ENCODE measurements around the gene PPP2R2C.
A peak's percentile ranks its signal among the peaks of the same experiment; 100 is the strongest.

PPP2R2C gene

DNA sequence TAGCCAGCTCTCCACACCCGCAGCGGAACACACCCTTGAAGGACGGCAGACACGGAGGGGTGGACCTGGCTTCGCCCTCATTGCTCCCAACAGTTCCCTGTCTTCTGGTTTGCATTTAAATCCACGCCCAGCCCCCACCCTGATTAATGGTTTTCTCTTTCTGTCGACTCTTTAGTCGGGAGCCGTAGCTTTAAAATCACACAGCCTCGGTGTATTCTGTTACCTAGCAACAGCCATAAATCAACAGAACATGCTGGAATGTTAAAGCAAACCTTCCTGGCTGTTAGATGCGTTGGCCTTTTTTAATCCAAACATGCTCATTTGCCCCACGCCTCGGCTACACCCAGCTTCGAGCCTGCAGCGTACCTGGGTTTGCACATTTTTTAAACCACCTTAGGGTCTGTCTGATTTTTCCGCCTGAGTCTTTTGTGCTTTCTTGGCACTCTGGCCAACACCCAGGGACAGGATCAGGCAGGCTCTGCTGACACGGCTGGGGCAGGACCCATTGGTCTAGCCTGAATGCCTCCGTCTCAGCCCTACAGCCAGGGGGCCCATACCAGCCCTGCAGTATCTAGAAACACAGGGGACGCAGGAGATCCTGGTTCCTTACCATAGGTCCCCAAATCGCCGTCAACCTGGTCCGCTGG is 21.4 kb upstream of the PPP2R2C start:
- DNase-seq = no peak

DNA sequence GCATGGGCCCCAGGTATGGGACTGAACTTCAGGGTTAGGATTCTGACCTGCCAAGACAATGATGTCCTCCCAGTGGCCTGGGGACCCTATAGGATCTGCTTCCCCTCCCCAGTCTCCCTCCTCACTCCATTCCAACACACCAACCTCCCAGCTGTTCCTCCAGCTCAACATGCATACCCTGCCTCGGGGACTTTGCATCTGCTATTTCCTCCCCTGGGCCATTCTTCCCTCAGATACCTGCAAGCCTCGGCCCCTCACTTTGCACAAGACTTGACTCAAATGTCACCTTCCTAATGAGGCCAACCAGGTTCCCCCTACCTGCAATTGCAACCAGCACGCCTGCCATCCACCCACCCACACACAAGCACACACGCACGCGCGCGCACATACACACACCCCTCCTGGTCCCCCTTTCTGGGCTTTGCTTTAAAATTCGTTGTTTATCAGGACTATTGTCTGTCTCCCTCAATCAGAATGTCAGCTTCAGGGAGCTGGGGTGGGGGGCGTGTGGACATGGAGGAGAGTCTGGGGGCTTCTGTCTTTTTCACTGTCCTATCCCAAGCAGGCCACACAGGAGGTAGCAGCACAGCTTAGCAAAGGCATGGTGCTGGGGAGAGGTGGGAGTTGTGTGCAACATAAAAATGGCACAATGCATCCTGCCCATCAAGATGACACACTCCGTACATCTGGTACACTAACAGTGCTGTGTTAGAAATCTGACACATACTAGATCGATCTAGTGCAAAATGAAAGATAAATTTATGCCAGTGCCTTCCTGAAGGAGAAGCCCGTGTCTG is 20.6 kb upstream of the PPP2R2C start:
- no peak for DNase-seq

DNA sequence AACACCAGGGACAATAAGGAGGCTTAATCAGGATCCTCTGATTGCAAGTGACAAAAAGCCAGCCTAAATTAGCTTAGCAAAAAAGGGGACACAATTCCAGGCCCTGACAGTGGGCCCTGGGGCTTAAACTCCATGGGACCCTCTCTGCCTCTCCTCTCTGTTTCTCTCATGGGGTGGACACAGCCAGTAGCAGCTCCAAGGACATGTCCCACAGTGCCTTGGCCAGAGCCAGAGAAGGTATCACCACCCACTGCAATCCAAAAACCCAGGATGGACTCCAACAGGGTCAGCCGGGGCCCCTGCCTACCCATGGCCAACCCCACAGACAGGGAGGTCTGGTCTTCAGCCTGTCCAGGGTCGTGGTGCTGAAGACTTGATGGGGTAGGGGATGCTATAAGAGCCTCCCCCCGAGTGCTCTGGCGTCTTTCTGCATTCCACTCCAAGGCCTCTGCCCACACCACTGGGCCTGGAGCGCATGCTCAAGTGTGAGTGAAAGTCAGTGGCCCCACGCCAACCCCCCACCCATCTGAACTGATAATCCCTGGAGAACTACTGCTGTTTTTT is 19.7 kb upstream of the PPP2R2C start:
- DNase-seq = no peak

DNA sequence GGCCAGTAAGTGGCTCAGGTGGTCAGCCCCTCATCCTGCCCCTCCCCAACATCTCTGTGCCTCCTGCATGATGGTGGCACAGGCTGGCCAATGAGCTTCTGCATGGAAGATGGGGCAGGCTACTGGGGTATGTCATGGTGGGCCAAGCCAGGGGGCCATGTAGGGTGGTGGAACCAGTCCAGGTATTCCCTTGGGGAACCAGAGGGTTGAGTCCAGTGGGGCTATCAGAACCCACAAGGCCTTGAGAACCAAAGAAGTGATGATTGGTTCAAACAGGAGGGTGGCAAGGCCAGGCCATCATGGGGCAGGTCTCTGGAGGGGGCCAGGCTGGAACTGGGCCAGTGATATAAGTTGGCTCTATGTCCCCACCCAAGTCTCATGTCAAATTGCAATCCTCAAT is 18.8 kb upstream of the PPP2R2C start:
- no peak for DNase-seq

DNA sequence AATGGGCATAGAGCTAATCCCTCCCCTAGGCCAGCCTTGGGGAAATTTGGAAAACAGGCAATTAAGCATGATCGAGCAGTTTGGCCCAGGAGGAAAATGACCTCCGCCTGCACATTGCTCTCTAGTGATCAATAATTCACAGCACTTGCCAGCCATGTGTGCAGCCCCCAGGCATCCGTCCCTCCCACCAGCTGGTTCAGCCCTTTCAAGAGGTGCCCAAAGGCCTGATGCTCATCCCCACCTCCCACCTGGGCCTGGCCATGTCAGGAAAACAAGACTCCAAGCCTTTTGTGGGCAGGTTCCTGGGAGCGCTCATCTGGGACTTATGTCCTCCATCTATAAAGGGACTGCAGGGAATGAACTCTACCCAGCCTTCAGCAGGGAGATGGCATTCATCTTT is 17.5 kb upstream of the PPP2R2C start:
- DNase-seq = no peak

DNA sequence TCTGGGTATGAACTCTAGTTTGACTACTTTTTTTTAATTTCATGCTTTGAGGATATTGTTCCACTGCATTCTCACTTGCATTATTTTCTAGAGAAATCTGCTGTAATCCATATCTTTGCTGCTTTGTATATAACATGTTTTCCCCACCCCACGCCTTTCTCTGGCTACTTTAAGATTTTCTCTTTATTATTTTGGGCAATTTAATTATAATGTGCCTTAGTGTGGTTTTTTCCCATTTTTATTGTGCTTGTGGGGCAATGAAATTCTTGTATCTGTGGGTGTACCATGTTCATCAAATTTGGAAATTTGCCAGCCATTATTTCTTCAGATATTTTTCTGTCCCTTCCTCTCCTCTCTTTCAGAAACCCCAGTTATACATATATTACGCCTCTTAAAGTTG is 15.1 kb upstream of the PPP2R2C start:
- DNase-seq = no peak

DNA sequence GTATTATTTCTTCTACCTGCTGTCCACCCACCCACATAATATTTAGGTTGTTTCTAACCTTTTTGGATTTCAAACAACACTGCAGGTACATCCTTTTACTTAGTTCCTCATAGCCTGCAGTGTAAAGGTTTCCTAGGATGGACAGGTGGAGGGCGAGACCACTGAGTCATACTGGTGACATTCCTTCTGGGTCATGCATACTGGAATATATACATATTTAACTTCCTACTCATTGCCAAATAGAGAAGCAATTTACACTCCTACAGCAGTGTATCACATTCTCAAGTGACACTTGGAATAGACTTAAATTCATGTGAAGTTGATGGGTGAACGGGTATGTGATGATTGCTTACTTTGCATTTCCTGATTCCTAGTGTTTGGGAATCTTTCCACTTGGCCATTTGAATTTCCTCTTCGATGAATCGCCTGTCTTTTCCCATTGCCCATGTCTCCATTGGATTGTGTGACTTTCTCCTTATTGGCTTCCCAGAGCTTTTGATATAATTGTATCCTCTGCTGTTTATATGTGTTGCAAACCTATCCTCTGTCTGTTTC is 8.2 kb upstream of the PPP2R2C start:
- DNase-seq = no peak

DNA sequence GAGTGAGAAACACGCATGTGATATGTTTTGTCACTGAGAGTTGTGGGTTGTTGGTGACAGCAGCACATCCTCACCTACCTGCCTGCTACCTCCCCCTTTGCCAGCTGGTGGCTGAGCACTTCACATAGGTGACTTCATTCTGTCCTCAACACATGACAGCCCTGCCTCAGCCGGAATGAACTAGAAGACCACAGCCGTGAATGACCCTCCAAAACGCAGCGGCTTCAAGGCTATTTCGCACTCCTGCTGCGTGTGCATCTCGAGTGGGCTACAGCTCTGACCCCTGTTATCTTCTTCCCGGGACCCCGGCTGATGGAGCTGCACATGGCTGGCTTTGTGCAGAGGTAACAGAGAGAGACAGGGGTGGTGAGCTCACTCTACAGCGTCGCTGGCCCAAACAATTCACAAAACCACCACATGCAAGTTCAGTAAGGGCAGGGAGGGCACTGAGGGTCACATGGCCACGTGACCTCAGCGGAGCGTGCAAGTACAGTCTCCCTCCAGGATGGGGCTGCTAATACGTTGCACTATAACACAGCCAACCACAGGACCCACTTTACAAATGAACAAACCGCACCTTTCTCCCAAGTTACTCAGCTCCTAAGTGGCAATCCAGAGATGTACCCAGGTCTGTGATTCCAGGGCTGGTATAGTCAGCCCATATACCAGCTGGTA is 6.3 kb upstream of the PPP2R2C start:
- DNase-seq = no peak

DNA sequence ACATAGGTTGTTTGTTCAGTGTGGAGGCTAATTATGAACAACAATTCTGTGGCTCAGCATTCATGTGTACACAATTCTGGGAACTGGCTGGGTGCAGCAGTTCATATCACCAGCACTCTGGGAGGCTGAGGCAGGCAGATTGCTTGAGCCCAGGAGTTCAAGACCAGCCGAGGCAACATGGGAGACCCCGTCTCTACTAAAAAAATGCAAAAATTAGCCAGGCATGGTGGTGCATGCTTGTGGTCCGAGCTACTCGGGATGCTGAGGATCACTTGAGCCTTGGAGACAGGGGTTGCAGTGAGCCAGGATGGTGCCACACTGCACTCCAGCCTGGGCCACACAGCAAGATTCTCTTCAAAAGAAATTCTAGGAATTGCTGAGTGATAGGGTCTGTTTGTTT is 4.5 kb upstream of the PPP2R2C start:
- DNase-seq = no peak

DNA sequence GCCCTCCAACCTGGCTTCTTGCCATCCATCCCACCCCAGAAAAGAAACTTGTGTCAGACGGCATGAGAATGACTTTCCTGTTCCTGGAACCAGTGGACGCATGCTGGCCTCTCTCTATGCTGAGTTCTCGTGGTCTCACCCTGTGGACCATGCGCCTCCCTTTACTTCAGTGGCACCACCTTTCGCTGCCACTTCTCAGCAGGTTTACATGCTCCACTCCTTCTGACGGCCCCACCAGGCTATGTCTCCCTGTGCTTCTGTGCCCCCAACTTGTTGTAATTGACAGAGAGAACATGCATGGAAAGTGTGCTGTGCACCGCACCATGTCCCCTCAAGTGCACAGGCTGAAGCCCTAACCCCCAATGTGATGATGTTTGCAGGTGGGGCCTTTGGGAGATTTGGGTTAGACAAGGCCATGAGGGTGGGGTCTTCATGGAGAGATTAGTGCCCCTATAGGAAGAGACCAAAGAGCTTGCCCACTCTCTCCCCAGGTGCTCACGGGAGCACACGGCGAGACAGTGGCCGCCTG is 3.1 kb upstream of the PPP2R2C start:
- no peak for DNase-seq

DNA sequence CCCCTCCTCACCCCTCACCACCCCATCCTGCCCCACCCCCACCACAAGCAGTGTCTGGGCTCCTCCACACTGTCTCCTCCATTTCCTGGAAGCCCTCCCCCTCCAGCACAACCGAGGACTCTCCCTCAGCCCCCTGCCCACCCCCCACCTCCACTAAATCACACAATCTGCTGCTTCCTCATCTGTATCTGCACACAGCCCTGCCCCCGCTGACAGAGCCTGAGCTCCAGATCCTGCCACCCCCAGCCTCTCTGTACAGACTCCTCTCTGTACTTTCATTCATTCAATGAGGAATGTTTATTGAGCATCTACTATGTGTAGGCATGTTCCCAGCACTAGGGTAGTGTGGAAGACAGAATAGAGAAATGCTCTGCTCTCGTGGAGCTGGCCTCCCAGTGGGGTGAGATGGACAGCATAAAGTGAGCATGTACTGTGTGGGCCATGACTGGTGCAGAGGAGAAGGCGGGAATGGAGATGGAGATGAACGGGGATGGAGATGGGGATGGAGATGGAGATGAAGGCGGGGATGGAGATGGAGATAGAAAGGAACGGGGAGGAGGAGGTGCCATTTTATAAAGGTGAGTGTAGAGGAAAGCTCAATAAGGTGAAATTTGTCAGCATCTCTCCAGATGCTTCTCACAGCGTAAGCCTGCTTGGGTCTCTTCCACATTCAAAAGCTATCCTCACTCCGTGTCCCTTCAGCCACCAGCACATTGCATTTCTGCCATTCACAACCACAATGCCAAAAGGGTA is 2.5 kb upstream of the PPP2R2C start:
- DNase-seq = no peak

DNA sequence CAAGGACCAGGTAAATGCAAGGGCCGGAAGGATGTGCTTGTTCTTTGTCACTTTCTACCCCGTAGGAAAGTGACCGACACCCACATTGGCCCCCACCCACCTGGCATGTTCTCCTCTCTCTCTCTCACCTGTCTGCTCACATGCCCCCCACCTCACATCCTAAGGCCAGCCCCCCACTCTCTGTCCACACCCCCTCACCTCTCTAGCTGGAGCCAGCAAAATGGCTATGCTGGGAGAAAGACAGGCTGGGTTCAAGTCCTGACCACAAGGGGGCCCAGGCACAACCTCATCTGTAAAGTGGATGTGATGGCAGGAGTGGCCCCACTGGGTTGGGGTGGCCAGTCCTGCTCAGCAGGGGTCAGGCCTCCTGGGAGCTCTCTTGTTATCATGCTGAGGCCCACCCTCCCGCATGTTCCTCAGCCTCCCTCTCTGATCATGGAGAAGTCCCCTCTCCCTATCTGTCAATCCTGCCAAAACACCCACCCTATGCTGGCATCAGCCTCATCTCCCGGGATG is 1.7 kb upstream of the PPP2R2C start:
- DNase-seq = peak; percentile 57

DNA sequence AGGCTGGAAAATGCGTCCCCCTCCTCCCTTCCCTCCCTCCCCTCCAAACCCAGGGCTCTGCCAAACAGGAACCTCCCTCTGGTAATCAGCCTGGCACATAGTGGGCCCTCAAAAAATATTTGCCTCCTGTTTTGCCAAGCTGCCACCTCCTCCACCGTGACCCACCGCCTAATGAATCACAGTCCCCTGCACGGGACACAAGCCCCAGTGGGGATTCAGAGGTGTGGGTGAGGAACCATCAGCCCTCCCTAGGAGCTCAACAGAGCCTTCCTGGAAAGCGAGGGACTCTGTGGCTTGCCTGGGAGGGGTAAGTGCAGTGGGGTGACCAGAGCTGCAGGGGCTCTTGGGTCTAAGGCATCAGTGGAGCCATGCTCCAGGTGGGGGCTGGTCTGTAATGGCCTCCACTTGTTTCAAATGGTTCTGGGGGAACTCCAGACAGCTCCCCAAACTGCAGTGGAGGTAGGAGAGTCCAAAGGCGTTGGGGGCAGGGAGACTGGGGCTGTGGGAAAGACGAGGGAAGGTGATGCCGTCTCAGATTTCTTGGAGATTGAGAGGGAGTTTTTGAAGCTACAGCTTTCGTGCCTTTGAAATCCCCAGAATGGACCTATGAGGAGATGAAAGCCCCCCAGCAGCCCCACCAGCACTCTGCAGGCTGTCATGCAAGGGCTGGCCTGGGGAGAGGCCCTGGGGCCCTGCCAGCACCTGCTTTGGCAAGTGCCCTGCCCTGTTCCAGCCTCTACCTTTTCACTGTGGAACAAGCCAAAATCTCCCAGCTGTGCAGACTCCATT is 1.0 kb upstream of the PPP2R2C start:
- DNase-seq = no peak

DNA sequence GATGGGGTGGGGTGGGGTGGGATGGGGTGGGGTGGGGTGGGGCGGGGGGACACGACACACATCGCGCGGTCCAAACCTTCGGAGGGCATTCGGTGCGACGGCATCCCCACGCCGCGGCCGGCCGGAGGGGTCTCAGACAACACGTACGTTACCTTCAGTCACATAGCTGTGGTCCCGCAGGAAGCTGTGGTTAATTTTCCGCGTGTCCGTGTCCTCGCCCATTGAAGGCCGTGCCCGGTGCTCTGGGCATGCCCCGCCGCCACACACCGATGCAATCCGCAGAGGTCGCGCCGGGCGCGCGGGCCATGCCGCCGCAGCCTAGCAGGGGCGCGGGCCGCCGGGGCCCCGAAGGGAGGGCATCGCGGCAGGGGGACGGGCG is 417 bp downstream of the PPP2R2C start:
- no peak for DNase-seq

DNA sequence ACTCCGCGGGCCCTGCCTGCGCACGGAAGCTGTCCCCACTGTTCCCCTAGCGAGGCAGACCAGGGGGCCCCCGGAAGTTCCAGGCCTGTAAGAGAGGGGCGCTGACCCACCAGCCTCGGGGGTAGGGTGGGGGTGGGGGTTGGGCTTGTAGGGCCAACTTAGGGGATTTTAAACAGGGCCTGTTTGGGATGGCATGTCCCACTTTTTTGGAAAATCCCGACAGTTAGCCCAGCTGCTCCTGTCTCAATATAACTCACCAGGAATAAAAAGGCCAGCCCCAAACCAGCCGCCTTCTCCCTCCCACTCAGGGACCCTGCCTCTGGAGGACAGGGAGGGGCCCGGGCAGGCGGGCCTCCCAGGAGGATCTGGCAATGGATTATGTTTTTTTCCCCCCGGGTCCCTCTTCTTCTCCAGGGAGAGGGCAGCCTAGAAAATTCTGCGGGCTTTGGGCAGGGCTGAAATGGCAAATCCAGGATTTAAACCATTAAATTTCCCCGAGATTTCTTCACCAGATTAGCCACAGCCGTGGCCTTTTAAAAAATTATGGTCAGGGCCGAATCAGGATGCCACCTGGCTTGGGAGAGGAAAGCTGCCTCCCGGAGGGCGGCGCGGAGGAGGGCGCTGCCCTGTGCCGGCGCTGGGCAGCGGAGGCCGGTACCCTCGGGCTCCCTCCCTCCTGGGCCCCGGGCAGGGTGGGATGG is 957 bp downstream of the PPP2R2C start:
- DNase-seq = no peak

DNA sequence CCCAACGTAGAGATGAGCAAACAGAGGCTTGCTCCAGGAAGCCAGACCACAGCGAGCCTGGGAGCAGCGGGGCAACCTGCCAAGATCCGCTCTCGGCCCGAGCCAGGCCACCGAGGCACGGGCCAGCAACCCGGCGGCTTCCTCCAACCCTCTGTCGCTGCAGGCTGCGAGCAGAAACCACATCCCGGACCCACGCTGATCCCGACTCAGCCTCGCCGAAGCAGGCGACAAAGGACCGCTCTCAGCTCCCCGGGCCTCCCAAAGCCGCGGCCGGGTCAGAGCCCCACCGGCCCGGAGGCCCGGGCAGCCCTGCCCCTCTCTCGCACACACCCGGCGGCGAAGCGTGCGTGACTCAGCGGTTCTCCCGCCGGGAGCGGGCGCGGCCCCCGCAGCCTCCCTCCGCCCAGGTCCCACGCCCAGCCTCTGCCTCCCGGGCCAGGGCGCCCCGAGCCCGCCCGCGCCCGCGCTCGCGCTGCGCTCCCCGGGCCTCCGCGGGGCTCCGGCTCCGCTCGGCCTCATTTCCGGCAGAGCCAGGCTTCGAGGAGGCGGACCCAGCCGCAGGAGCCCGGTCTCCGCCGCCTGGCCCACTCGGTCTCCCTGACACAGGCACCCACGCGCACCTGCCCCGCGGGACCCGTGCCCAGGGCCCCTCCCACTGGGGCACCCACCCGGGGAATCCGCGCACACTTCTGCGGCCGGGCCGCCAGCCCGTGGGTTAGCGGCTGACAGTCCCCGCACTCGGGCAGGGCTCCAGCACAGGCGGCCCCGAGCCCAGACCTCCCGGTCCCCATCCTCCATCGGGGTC is 1.7 kb downstream of the PPP2R2C start:
- DNase-seq = peak; percentile 31

DNA sequence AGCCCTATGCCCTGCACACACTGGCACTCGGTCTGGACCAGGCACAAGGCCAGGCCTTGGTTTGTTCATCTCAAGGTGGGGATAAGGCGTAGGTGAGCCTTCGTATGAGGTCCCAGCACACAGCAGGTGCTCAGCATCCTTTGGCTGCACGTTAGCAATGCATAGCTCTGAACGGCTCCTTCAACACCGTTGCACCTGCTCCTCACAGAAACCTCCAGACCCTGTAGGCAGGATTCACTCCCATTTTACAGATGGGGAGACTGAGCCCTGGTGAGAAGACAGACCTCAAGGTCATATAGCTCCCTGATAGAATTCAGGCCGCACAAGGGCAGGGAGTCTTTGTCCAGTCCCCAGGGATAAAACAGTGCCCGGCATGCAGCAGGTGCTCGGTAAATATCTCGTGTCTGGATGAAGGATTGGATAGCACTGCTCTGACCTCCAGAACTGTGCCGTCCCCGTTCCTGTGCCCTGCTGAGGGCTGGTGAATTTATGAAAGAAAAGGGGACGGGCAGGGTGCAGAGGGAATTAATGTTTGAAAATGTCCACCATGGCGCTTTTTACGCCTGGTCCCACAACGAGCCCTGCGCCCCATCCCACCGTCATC is 2.4 kb downstream of the PPP2R2C start:
- no peak for DNase-seq

DNA sequence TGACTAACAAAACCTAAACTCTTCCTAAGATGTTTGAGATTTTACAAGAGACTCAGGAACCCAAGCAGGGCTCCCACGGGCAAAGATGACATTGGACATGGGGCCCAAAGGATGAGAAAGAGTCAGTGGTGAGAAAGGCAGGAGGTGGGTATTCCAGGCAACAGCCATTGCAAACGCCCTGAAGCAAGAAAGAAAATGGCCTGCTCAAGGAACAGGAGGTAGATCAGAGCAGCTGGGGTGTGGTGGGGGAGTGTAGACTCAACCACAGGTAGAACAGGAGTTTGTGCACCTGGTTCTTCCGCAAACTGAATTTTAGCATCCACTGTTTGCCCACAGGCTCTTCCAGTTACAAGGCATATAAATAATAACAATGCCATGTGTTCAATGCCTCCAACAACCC is 3.3 kb downstream of the PPP2R2C start:
- DNase-seq = no peak

DNA sequence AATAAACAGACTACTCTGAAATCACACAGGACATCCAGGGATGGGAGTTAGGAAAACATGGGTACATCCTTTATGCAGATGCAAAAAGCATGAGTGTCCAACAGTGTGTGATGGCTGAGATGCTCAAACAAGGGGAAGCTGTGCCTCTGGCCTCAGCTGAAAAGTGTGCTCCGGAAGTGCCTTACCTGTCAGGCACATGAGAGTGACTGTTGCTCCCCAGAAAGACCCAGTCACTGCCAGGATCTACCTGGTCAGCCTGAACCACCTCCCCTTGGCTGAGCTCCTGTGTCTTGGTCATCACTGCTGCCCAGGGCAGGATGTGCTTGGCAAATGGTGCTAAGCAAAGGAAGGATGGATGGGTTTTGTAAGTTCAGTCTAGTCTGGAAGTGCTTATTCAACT is 4.0 kb downstream of the PPP2R2C start:
- no peak for DNase-seq

DNA sequence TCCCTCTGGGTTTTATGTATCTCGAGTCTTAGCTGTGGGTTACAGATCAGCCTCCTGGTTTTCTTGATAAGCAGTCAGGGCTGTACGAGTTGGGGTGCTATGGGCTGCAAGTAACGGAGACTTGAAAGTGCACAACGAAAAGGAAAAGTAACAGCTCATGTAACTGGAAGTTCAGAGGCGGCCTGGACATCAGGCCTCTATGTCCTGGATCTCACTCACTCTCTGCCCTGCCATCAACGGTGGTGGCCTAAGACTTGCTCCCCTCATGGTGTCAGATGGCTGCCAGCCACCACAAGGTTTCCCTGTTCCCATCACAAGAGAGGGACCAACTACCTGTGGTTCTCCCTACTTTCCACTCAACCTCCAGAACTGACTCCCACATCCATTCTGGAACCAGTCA is 4.8 kb downstream of the PPP2R2C start:
- DNase-seq = no peak

Measured in hematopoietic multipotent progenitor cell treated with erythropoietin and hydrocortisone succinate and interleukin-3 and kit ligand, for 4 days (in vitro differentiated cells).